Left kidney (tissue), 2 donors: Measurements from ENCODE around the gene NUP210. TPM values are rescaled to one million over a fixed set of nuclear protein-coding genes. Genes with fewer than 3 reads are reported as not detected.
"Not testable (repeated sequence)": the region's sequence is repeated elsewhere in the genome, so short reads cannot be mapped to it uniquely, and the experiment has no call there.

ENCODE experiments used
- DNase-seq: peaks from one replicate; pipeline ENCODE4 v3.0.0-alpha.2; 2013
- polyA plus RNA-seq: library from polyadenylated mRNA; unstranded; fragments of 120-200 nt; gene quantifications from one replicate; pipeline ENCODE4 v1.2.1, GENCODE V29; 2013; ENCODE audit not compliant: insufficient read length

NUP210 gene
- polyA plus RNA-seq, 1 donor: 28.9 TPM

DNA sequence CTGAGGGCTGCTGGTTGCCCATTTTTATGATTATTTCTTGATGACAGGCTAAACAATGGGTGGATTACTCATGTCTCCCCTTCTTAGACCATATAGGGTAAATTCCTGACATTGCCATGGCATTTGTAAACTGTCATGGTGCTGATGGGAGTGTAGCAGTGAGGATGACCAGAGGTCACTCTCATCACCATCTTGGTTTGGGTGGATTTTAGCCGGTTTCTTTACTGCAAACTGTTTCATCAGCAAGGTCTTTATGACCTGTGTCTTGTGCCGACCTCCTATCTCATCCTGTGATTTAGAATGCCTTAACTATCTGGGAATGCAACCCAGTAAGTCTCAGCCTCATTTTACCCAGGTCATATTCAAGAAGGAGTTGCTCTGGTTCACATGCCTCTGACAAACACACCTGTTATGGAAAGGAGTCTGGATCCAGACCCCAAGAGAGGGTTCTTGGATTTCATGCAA lies 10.3 kb upstream of the NUP210 start:
- not testable (repeated sequence) for DNase-seq

DNA sequence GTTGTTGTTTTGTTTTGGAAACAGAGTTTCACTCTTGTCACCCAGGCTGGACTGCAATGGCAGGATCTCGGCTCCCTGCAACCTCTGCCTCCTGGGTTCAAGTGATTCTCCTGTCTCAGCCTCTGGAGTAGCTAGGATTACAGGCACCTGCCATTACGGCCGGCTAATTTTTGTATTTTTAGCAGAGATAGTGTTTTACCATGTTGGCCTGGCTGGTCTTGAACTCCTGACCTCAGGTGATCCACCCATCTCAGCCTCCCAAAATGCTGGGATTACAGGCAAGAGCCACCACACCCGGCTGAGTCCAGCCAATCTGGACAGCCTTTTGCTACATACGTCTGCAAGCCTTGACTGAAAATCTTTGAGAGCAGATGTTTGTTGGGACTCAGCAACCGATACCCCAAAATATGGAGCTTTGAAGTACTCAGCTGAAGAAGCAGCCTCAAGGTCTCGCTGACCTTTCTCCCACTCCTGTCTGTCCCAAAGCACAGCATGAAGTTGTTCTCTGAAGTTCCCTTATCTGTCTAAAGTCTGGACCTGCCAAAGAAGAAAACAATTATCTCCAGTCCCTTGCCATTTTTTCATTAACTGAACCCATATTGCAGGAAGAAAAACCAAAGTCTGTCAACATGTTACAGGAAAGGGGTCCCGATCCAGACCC lies 9.6 kb upstream of the NUP210 start:
- DNase-seq: no peak

DNA sequence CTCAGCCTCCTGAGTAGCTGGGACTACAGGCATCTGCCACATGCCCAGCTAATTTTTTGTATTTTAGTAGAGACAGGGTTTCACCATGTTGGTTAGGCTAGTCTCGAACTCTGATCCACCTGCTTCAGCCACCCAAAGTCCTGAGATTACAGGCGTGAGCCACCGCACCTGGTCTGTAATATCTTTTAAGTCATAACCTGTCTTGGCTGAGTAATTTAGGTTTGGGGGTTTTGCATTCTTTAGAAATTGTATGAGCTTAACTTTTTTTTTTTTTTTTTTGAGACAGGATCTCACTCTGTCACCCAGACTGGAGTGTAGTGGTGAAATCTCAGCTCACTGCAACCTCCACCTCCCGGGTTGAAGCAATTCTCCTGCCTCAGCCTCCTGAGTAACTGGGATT lies 8.6 kb upstream of the NUP210 start:
- DNase-seq: not testable (repeated sequence)

DNA sequence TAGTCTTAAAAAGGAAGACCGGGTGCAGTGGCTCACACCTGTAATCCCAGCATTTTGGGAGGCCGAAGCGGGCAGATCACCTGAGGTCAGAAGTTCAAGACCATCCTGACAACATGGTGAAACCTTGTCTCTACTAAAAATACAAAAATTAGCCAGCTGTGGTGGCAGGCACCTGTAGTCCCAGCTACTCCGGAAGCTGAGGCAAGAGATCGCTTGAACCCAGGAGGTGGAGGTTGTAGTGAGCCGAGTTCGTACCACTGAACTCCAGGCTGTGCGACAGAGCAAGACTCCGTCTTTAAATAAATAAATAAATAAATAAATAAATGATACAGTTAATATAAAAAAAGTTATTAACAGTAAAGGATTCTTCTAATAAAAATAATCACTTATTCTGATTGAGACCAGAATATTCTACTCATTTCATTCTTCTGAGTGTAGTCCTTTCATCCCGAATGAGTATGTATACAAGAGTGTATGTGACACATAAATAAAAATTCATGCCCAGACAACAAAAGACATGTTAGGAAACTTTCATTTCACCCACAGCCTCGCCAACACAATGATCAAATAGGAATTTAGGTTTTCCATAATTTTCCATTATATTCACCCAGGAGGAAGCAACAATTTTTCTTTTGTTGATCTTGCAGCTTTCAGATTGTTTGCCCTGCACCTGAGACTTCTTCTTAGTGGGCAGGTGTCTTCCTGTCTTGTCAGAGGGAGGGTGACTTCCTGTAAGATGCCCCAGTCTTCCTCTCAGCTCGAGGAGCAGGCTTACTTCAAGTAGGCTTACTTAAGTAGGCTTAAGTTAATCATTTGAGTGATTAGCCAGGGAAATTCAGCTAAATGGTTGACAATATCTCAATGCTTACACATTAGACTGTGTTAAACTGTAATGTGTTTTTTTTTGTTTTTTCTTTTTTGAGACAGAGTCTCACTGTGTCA lies 7.8 kb upstream of the NUP210 start:
- no peak for DNase-seq

DNA sequence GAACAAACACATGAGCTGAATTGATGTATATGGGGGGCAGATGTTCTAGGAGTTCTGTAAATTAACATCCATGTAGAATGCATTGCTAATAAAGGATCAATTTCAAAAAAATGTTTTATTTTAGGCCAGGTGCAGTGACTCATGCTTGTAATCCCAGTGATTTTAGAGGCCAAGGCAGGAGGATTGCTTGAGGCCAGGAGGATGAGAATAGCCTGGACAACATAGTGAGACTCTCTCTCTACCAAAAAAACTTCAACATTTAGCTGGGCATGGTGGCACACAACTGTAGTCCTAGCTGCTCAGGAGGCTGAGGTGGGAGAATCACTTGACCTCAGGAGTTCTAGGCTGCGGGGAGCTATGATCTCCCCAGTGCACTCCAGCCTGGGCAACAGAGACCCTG lies 6.5 kb upstream of the NUP210 start:
- no peak for DNase-seq

DNA sequence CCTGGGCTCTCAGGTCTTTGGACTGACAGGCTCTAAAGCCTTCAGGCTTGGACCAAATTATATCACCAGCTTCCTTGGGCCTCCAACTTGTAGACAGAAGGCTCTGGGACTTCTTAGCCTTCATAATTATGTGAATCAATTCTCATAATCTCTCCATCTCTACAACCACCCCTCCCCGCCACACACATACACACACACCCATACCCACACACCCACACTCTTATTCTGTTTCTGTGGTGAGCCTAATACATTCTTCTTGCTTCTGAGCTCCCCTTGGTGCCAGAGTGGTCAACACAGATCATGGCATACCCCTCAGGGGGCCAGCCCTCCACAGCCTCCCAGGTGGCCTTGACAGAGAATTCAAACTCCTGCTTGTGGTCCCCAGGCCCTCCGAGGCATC lies 5.6 kb upstream of the NUP210 start:
- DNase-seq: no peak

DNA sequence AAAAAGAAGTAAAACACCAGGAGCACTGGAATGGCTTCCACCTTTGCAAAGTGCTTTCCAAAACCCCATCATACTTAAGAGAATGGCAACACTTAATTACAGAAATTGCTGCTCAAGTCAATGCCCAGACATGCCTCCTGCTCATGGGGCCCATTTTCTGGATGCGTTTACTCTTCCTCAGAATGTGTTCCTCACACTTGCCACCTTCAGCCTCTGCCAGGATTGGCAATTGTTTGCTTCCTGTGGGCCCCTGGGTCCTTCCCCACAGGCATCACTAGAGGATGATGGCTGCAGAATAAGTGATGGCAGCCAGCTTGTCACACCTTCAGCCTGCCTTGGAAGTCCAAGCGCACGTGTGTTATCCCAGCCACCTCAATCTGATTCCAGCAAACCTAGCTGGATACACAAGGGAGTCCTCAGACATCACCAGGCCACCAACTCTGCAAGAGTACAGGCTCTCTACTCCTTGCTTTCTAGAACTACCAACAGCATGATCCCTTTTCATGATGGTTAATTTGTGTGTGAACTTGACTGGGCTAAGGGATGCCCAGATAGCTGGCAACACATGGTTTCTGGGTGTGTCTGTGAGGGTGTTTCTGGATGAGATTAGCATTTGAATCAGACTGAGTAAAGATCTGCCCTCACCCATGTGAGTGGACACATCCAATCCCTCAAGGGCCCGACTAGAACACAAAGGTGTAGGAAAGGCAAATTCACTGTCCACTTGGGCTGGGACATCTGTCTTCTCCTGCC lies 4.9 kb upstream of the NUP210 start:
- no peak for DNase-seq

DNA sequence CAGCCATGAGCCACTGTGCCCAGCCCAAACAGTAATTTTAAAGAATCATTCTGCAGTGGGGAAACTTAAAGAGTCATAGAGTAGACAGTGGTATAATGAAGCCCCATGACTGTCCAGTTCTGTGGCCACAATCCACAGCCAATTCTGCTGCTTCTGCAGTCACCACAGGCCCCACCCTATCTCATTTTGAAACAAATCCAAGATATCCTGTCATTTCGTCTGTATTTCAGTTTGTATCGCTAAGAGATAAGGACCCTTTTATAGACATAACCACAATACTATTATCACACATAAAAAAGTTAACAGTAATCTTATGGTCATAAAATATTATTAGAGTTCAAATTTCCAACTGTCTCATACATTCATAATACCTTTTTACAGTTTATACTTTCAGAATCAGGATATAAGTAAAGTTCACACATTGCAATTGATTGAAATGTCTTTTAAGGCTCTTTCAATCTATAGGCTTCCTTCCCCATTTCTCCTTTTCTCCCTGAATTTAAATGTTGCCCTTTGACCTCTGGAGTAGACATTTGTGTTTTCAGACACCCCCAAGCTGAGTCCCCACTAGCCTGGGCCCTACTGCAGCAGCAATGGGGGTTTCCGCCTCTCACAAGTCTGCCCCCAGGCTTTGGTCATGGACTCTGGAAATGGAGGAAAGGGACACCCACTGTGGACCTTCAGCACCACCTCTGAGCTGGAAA lies 4.2 kb upstream of the NUP210 start:
- no peak for DNase-seq

DNA sequence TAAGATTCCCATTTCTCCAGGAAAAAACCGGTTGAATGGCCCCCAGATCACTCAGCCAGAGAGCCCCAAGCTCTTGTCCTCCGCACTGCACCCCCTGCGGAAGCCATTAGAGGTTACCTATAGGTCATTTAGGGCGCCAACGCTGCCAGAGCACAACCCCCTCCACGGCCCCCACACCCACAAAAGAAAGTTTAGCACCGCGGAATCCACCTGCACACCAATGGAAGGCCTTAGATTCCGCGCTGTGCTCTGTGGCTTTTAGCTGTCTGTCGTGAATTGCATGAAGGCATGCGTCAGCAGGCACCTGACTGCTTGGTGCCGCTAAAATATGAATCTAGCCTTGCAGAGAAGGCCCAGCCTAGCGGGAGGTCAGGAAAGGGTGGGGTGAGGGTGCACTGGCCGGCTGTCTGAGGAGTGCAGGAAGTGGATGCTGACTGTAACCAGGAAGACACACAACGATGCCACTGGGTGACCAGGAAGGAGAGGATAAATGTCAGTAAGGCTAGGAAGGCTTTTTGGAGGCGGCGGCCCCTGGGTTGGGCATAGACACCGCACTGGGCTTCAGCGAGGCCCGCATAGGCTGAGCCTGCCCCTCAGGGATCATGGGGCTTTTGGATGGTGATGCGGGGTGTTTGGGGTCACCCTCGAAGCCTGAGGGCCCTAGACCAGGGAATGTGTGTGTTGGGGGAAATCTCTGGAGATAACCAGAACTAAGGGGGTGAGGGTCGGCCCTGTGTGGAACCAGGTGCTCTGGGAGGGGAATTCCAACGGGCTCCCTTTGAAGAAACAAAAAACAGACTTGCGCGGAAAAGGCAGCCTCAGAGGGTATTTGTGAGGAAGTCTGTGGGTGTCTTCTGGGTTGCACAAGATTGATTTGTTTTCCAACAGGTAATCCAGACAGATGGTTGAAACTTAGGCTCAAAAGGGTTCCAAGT lies 976 bp upstream of the NUP210 start:
- DNase-seq: peak; percentile 6

DNA sequence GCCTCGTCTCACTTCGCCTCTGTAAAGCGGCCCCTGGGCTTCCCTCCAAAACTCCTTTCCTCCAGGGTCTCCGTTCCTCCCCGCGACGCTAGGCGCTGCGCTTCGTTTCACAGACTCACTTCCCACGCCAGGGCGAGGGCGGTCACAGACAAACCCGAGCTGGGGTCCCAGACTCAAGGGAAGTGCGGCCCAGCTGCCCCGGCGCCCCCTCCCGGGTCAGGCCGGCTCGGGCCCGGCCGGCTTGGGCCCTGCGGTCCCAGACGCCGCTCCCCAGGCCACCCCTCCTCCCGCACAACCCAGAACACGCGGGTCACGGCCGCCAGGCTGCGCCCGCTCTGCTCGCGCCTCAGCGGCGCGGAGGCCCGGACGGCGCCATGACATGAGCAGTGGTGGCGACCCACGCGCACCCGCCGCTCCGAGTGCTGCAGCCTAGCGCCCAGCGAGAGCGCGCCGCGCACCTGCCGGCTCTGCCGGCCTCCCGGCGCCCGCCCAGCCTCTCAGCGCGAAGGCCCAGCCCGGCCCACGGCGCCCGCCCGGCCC lies 547 bp downstream of the NUP210 start:
- DNase-seq: peak; percentile 22

DNA sequence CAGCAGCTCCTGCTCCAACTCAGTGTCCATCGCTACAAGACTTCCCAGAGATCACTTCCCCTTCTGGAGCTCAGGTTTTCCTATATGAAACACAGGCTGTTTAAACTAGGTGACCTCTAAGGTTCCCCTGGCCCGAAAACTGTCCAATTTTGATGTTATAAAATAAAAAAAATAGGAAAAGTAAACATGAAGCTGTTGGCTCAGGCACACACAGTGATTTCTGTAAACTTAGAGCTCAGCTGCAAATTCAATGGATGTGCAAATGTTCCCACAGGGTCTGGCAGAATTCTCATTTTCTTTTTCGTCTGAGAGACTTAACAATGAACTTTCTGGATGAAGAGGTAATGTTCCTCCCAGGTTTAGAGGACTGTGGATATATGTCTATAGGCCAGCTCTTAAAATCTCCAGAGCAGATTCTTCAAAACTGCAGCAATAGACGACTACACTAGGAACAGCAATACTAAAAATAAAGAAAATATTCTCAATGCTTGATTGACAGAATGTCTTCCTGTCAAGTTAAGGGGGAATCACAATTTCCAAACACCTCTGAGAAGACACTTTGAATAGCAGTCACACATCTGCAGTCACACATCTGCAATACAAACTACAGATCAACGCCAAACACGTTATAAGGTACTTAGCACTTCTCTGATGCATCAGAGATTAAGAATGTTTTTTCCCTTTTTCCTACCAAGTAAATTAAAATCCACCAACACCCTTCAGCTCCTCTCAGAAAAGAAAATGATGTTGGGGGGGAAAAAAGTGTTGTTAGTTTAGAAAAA lies 2.8 kb downstream of the NUP210 start:
- no peak for DNase-seq

DNA sequence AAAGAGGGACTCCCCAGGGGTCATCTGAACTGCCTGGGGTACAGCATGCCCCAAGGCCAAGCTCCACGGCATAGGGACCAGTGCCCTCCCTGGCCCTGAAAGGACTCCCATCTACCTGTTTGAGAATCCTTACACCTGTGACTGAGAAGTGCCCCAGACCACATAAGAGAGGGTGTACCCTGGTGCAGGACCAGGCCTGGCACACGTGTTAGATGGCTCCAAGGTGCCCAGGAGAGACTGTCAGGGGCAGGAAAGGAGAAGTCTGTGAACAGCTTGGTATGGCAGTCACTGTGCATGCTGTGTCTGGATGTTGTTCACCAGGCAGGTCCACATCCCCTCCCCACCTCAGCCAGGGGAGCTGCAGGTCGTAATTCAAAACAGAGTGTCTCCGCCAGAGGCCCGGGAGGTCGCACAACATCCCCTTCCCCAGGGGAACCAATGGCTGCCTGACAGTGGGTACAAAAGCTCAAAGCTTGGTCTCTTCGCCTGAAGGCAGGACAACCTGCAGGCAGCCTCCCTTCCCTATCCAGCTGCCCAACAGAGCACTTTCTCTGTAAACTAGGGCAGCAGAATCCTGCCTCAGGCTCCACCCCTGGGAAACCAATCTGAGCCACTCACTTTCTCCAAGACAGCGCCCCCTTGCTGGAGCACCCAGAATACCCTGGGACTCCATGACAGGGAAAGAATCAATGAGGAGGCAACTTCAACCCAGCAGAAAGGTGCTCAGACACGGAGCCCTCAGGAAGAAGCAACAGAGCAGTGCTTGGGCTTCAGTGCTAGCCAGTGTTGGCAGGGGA lies 3.9 kb downstream of the NUP210 start:
- DNase-seq: no peak

DNA sequence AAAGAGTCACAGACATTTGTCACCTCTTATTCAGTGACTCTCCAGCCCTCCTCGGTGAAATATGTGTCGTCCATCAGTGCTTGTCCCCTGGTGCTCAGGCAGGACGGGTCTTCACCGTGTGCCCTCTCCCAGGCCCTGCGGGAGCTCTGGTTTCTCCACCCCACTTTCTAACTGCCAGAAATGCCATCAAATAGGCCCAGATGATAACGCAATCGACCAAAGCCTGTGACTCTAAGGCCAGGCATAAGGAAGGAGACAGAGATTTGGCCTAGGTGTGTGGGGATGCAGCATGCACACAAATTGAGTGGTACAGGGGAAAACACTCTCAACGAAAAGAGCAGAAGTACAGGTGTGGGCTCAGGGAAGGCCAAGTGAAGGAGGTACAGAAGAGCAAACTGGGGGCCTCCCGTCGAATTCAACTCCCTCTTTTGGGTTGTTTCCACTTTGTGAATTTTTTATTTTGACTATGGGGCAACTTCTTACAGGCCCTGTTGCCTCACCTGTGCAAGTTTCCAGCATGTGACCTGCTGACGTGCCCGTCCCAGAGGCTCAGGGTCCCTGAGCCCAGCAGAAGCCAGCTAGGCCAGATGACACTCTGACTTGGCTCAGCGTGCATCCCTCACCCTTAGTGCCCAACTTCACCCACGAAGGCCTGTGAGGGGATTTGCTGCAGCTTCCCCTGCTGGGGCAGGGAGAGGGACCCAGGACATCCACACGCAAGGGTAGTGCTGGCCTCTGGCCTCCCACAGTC lies 4.7 kb downstream of the NUP210 start:
- no peak for DNase-seq

DNA sequence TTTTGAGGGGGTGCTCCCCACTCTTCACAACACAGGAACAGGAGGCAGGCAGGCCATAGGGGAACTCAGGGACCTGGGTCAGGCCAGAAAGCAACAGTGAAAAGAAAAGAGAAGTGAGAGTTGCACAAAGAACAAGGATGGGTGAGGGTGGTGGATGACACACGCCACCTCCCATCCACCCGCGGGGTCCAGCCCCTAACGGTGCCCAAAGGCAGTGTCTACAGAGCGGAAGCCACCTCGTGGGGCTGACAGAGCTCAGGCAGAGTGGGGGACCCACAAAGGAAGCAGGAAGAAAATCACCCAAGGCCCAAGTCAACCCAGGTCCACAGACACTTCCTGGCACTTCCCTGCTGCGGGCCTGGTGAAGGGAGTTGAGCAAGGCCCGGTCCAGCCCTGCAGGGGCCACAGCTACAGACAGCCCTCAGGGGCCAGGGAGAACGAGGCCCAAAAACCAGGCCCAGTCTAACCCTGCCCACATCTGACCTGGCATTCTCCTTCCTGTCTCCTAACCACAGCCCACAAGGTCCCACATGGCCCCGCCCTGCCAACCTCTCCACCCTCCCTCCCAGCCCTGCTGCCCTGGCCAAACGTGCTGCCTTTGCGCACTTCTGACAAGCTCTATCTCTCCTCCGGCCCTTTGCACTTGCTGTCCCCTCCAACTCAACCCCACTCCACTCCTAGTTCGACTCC lies 5.9 kb downstream of the NUP210 start:
- DNase-seq: no peak

DNA sequence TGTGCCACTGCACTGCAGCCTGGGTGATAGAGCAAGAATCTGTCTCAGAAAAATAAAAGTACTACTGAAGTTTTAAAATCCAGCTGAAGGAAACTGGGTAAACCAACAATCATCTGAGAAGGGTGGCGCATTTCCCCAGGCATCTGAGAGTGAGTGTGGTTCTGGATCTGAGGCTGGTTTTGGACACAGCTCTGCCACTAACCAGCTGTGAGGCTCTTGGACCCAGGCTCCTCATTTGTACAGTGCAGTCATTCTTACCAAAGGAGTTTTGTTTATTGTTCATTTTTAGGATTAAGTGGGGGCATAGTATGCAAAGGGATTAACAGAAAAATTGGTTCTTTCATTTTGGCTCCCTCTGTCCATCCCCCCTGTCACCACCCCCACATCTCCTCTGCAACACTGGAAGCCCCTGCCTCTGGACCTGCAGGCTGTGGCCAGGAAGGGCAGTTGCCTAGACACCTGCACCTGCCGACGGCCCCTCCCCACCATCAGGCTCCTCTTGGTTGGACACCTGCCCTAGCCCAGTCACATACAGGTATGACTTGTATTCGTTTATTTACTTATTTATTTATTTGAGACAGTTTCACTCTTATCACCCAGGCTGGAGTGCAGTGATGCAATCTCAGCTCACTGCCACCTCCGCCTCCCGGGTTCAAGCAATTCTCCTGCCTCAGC lies 8.8 kb downstream of the NUP210 start:
- DNase-seq: no peak

DNA sequence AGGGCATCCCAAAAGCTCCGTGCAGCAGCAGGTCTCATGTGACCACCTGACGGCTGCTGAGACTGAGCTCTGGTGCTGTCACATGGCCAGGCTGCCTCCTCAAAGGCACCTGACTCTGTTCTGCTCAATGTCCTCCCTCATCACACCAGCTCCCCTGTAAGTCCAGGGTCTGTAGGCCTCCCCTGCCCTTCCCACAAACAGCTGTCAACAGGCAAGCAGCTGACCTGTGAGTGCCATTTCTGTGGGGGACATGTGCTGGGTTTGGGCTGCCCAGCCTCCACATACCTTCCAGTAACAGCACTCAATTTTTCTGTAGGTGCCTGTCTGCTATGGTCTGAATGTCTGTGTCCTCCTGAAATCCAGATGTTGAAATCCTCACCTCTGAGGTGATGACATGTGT lies 11.2 kb downstream of the NUP210 start:
- no peak for DNase-seq

DNA sequence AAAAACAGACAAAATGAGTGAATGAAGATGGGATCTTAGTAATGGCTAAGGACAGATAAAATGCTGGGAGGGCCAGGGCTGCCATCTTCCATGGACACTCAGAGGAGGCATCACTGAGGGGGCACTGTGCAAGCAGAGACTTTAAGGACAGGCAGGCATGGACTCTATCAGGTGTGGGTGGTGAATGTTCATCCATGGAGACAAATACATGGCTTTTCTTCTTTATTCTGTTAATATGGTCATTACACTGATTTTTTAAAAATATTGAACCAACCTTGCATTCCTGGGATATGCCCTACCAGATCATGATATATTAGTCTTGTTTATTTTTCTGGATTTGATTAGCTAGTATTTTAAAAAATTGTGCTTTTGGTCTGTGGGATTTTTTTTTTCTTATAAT lies 12.2 kb downstream of the NUP210 start:
- DNase-seq: no peak
